Activated CD8-positive, alpha-beta memory T cell treated with anti-CD3 and anti-CD28 coated beads, Interleukin-2, amount 50 U/mL, for 1 hour (primary cell): ENCODE measurements around the gene MRPL58.
"Not testable (repeated sequence)": the region's sequence is repeated elsewhere in the genome, so short reads cannot be mapped to it uniquely, and the experiment has no call there.

Experiments used
- DNase-seq: peaks from one replicate; pipeline ENCODE4 v3.0.0-alpha.2; 2020; ENCODE audit errors: extremely low read depth

MRPL58 gene

DNA sequence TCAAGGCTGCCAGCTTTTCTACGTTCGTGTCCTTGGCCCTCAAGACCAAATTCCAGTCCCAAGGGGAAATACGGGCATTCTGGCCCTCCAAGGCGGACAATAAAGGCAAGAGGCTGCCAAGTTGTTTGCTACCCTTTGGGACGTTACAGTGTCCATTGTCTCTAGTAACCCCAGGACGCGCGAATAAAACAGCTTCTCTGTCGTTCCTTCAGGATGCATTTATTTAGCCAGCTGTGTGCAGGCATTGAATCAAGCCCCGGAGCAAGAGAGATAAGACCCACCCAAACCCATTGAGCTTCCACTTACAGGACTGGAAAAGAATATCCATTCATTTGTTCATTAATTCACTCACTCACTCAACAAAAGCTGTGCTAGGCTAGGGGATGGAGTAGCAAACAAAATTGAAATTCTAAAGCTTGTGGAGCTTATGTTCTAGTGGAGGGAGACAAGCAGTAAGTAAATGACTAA lies 656 bp downstream of the MRPL58 start:
- DNase-seq = no peak

DNA sequence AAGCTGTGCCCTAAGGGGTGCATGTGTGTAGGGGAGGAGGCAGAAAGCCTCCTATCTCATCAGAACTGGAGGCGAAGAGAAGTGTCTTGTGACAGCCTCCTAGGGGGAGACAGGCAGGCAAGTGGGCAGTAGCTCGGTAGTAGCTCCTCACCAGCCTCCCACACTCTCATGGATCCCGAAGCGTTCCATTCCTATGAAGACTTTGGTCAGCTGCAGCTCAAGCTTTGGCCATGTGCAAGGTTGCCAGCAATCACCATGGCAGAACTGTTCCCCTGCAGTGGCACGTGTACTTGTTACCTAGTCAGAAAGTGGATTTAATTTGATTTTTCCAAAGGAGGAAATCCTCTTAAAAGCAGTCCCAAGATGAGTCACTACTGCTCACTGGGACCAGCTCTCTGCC lies 6.7 kb downstream of the MRPL58 start:
- no peak for DNase-seq

DNA sequence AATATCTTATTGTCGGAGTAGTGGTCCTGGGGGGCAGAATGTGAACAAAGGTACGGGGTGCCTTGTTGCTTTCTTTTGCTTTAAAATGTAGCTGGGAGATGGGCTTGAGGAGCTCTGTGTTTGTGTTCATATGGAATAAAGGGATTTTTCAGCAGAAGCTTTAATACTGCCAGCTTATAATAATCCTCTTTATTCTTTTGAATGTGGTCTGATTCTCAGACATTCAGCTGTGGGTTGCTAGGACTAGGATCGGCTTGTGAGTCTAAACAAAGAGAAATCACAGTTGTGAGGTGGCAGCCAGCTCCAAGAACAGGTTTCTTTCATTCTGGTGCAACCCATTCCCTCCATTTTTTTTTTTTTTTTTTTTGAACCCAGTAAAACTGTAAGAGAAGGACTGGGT lies 7.2 kb downstream of the MRPL58 start:
- DNase-seq = no peak

DNA sequence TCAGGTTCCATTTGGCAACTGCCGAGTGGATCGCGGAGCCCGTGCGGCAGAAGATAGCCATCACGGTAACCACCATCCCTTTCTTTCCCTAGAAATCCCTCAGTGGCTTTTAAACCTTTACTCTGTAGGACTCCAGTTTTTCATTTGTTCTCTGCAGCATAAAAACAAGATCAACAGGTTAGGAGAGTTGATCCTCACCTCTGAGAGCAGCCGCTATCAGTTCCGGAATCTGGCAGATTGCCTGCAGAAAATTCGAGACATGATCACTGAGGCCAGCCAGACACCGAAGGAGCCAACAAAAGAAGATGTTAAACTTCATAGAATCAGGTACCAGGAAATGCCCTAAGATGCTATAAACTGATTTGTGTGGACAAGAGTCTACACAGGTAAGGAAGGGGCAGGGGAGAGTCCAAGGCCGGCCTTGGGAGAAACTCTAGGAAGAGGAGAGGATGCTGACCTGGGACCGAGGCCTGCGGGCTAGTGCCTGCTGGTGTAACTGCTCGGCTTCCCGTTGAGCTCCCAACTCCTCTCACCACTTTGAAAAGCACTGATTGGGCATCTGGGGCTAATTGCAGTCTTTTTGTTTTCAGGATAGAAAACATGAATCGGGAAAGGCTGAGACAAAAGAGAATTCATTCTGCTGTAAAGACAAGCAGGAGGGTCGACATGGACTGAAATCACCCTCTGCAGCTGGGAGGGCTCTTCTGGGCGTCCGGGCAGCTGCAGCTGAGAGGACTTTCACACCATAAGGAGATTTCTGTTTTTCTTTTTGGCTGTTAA lies 8.1 kb downstream of the MRPL58 start:
- no peak for DNase-seq

DNA sequence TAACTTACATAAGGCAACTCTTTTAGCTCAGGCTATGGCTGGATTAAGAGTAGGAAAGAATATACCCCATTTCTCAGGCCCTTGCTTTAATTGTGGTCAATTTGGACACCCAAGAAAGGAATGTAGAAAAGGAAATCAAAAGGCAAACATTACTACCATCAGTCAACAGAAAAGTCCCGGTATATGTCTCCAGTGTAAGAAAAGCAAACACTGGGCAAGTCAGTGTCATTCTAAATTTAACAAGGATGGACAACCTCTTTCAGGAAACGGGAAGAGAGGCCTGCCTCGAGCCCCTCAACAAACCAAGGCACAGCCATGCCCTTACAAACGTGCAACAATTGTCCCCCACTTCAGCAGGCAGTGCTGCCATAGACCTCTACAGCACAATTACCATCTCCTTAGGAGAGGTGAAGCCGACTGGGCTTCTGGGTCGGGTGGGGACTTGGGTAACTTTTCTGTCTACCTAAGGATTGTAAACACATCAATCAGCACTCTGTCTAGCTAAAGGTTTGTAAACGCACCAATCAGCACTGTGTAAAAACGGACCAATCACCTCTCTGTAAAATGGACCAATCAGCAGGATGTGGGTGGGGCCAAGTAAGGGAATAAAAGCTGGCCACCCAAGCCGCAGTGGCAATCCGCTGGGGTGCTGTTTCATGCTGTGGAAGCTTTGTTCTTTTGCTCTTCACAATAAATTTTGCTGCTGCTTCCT lies 12.4 kb downstream of the MRPL58 start:
- no peak for DNase-seq

DNA sequence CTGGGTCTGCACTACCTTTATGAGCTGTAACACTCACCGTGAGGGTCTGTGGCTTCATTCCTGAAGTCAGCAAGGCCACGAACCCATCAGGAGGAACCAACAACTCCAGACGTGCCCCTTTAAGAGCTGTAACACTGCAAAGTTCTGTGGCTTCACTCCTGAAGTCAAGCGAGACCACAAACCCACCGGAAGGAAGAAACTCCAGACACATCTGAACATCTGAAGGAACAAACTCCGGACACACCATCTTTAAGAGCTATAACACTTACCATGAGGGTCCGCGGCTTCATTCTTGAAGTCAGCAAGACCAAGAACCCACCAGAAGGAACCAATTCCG lies 12.9 kb downstream of the MRPL58 start:
- not testable (repeated sequence) for DNase-seq

DNA sequence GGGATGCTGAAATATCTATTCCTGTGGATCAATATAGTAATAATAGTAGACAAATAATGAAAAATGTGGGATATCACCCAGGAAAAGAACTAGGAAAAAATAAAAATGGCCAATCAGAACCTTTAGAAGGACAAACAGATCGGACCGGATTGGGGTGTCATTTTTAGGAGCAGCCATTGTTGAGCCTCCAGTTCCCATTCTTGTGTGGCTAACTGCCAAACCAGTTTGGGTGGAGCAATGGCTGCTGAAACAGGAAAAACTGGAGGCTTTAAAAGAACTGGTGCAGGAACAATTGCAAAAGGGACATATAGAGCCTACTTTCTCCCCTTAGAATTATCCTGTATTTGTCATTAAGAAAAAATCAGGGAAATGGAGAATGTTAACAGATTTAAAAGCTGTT lies 14.2 kb downstream of the MRPL58 start:
- DNase-seq = not testable (repeated sequence)

DNA sequence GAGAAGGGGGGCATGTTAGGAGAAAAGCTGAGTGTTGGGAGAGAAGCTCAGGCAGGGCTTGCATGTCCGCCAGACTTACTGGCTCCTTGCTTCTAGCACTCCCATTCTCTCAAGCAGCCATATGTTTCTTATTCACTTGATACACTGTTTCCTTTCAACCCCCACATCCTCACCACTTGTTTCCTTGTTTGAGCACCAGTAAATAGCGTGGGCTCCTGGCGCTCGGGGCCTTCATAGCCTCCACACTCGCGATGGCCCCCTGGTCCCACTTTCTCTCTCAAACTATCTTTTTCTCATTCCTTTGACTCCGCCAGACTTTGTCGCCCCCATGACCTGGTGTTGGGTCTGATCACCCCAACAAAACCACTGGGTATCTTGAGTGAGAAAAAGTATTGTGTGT lies 17.7 kb downstream of the MRPL58 start:
- no peak for DNase-seq

DNA sequence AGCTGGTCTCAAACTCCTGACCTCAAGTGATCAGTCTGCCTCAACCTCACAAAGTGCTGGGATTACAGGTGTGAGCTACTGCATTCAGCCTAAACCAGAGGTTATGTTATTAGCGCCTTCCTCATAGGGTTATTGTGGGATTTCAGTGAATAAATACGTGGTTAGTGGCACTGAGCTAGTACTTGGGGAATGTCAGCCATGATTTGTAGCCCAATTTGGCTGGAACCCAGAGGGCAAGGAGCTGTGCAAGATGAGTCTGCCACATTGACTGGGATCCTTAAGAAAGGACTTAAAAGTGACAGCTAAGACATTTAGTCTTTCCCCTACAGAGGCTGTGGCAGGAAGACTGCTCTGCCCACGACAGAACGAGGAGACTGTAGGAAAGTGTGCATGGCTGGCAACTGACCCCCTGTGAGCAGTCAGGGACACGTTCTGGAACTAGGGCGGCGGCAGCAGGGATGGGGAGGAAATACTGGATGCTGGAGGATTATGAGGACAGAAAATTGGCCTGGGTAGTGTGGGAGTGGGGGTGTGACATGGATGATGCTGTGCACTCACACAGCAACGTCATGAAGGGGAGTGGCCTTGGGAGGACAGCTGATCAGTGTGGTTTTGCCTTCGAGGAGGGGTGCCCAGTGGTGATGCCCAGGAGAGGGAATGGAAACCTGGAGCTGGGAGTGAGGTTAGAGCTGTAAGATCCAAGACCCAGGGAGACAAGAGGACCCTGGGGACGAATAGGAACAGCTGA lies 19.7 kb downstream of the MRPL58 start:
- no peak for DNase-seq

DNA sequence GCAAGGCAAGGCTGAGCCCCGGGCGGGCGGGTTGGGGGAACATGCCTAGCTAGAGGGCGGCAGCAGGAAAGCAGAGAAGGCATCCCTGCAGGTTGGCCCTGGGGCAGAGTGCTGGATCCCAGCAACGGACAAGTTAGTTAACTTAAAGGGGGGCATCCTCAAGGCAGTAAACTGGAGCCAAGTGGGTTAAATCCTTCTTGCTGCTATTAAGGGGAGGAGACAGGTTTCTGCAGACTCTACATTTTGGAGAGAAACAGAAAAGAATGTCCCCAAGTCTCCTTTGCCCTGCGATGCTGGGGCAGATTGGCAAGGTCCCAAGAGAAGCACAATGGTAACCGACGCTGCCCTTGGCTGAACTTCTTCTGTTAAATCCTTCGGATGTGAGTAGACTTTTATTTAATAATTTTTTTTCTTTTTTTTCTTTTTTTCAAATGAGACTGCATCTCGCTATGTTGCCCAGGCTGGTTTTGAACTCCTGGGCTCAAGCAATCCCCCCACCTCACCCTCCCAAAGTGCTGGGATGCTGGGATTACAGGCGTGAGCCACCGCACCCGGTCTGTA lies 20.3 kb downstream of the MRPL58 start:
- DNase-seq = no peak

DNA sequence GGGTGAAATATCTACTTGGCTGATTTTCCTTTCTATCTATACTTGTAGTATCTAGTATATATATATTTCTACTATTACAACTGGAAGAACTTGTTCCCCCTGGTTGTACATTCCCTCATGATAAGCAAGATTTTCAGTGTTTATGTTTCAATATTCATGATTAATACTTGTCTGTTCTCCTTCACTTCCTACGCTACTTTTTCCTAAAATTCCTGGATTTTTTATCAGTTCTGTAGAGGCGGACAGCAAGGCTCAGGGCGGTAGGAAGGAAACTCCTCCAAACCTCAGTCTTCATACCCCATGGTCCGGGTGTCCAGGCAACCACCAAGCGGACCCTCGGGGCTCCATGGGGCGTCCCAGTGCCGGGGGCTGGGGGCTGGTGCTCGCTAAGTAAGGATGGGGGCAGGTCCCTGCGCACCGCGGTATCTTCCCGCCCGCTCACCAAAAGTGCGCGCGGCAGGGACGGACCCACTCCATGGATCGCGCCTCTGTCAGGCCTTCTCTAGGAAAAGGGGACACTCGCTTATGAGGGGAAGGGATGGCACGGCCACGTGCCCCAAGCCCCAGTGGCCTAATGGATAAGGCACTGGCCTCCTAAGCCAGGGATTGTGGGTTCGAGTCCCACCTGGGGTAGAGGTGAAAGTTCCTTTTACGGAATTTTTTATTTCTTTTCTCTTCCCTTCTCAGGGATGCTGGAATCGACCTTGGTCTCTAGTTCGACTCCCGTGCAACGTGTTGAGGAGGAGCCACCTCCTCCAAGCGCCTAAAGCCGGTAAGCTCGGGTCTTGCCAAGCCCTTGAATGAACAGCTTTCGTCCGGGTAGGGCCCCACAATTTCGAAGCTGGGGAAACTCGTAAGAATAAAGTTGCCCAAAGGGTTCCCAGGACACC lies 21.1 kb downstream of the MRPL58 start:
- DNase-seq = peak; percentile 48

DNA sequence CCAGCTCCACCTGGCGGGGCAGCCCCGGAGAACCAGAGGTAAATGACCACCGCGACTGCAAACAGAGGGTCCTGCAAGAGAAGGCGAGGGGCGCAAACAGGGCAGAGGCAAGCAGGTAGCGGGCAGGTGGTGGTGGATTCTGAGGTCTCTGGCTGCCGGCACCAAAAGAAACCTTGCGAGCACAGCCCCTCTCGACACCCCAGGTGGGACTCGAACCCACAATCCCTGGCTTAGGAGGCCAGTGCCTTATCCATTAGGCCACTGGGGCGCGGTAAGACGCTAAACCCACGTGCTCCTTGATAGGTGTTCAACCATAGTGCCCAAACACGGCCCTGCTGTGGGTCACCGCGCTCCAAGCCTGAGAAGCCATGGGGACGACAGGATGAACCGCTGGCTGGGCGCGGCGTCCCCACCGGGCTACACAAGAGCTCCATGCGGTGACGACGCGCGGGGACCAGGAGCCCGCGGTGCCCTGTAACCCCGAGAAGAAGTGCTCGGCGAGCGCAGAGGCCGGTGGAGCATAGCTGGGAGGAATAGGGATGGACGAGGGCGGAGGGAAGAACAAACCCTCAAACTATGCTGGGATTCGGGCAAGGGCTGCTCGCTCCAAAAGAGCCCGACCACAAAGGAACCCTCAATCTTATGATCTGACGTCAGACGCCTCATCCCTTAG lies 21.9 kb downstream of the MRPL58 start:
- DNase-seq = peak; percentile 49

DNA sequence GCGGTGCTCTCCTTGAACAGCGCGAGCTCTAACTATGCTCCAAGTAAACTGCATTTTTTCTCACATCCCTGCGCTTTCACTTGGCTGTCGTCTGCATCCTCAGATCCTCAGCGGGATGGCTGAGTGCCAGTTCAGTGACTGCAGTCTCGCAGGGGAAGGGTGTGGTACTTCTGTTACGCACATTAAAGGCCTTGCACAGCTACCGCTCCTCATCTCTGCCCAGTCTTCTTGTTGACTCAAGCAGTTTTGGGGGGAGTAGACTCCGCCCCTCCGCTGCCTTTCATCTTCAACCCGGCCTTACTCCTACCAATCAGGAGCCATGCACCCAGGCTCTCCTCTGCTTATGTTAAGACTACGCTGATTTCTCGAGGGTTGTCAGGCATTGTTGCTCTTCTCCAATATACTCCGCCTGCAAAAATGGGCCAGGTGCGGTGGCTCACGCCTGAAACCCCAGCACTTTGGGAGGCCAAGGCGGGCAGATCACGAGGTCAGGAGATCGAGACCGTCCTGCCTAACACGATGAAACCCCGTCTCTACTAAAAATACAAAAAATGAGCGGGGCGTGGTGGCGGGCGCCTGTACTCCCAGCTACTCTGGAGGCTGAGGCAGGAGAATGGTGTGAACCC lies 24.3 kb downstream of the MRPL58 start:
- DNase-seq = peak; percentile 92

DNA sequence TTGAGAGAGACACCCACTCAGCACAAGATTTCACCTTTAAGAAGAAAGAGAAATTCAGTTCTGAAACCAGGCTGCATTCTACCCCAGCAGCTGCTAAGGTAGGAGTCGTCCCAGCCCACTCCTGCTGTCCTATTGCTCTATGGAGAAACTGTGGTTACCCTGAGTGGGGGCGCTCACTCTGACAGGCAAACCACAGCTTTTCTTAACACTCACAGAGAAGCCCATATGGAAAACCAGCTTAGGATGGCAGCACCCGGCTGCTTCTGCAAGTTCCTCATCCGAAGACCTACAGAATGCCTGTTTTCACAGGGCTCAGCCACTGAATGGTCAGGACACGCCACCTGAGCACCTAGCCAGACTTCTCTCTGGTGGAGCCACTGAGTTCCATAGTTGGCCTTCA lies 26.8 kb downstream of the MRPL58 start:
- DNase-seq = no peak

DNA sequence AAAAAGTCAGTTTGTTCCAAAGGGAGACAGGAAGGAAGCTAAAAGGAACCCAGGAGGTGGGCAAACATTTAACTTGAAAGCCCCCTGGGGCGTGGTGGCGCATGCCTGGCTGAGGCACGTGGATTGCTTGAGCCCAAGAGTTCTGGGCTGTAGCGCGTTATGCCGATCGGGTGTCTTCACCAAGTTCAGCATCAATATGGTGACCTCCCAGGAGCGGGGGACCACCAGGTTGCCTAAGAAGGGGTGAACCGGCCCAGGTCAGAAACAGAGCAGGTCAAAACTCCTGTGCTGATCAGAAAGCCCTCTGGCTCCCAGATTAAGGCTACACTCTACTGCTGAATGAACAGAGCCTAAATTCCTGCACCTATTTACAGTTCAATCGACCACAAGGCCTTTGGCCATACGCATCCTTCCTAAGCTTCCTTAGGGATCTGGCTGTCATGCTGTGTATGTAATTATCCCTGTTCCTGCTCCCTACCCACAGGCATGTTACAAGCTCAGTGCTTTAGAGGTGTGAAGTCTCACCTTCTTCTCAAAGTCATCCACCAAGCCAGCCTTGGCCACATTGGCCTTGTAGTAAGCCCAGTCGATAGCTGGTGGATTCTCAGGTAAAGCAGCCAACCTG lies 29.3 kb downstream of the MRPL58 start:
- DNase-seq = no peak

DNA sequence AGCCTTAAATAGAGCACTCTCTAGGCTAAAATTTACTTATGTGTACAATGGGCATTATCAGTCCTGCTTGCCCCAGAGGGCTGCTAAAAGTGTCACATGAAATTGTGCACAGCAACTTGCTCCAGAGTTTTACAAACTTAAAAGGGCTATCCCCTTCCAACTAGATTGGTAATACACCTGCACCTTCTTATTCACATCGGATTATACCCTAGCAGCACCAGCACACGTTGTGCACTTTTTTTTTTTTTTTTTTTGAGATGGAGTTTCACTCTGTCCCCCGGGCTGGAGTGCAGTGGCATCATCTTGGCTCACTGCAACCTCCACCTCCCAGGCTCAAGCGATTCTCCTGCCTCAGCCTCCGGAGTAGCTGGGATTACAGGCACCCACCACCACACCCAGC lies 31.3 kb downstream of the MRPL58 start:
- DNase-seq = not testable (repeated sequence)

DNA sequence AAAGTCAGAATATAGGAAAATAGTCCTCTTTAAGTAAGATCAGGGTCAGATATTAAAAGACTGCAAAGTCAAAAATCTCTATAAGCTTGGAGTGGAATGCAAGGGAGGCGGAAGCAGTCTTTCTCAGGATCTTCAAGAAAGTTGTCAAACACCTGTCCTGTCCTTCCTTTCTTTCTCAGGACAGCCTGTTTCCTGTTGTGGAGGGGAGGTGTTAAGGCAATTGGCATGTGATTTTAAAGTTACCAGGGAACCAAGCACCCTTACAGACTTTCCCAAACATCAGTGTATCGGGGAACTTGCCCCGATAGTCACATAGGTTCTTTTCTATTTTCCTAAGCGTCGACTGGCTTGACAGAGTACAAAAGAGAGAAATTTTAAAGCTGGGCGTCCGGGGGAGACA lies 32.2 kb downstream of the MRPL58 start:
- DNase-seq = no peak

DNA sequence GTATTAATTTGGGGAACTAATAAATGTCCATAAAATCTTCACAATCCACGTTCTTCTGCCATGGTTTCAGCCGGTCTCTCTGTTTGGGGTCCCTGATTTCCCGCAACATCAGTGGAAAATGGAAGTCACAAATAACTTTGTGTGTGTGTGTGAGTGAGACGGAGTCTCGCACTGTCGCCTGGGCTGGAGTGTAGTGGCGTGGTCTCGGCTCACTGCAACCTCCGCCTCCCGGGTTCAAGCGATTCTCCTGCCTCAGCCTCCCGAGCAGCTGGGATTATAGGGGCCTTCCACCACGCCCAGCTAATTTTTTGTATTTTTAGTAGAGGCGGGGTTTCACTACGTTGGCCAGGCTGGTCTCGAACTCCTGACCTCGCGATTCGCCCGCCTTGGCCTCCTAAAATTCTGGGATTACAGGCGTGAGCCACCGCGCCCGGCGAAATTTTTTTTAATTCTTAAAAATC lies 33.5 kb downstream of the MRPL58 start:
- not testable (repeated sequence) for DNase-seq

DNA sequence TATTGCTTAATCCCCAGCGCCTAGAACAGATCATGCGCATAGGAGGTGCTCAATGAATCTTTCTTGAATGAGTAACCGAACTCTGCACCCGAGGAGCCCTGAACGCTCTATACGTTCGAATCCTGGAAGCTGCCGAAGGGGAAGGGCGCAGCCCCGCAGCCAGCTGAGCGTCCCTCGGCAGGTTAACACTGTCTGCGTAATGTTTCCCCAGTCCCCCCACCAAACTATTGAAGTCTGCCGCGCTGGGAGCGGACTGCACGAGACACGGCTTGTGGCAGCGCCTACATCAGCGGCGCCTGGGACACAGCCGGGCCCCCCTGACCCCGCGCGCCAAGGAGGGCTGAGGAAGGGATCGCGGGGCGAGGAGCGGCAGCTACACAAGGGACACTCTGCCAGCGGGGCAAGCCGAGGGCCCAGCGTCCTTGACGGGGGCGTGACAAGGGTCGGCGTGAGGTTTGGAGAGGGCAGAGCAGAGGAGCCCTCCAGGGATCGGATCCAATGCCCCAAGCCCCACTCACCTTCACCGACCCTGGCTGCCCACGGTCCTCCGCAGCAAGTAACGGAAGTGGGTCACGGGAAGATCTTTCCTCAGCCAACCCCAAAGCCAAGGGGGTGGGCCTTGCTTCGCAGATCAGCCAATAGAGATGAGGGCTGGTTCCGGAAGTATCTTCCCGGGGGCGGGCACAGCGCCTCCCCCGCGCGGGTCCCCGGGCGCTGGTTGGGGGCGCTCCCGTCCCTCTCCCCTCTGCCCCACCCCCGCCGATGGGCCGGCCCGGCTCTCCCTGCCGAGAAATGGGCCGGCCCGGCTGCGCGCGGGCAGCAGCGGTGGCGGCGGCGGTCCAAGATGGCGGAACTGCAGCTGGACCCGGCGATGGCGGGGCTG lies 34.2 kb downstream of the MRPL58 start, which contains the start of the genes ATP5PD and KCTD2:
ATP5PD (minus strand) TSS at position 563 of the 883 bp plus-strand sequence. CDS start 4,319 bp downstream, outside the sequence.
KCTD2 (plus strand) TSS at position 819 of the 883 bp plus-strand sequence; CDS start at position 845, 26 bp downstream.
- DNase-seq = peak; percentile 84
